ENCODE results near the gene THBS1. TPM values are rescaled to one million over a fixed set of nuclear protein-coding genes. Genes with fewer than 3 reads are reported as not detected.

Gene THBS1
- total RNA-seq, 6 experiments from 2014 or later = 7,606 to 9,130 (median 7,816) TPM

DNA sequence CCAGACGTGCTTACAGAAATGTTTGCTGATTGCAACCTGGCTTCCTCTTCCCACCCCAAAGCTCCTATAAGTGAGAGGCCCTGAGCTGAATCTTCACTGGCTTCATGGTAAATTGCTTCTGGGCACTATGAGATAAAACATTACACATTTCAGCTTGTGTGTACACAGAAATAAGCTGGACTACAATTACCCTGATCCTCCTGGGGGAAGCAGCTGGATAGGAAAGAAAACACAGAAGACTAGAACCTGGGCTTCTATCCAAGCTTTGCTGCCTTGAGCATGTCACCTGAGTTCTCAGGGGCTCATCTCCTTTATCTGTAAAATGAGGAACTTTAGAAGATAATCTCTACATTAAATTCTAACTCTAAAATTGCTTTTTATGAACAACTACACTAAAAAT is 40.3 kb downstream of the THBS1 start:
- TF ChIP-seq CTCF (IDR thresholded peaks at IDR 0.05) = no peak
- Mint-ChIP-seq H3K27me3 (ENCODE audit: insufficient read depth) (no peaks in the 10 kb centered on the region; the same call in 1 of the 2 replicates), H3K36me3 (ENCODE audit: low read depth) (peaks cover 4% of the 10 kb centered on the region; the same call in 1 of the 2 replicates), H3K4me1 (ENCODE audit: low read depth) (peaks cover 49% of the 10 kb centered on the region), H3K4me3 (no peak overlapping the region), H3K27ac (no peak overlapping the region), H3K9me3 (no peaks in the 10 kb centered on the region; the same call in 1 of the 2 replicates)
- DNase-seq = no peak

- Mint-ChIP-seq H3K27me3 (ENCODE audit: insufficient read depth) (no peaks in the 10 kb centered on the region; the same call in 1 of the 2 replicates), H3K4me3 (no peak overlapping the region), H3K4me1 (ENCODE audit: low read depth) (peaks cover 48% of the 10 kb centered on the region), H3K36me3 (ENCODE audit: low read depth) (peaks cover 10% of the 10 kb centered on the region; the same call in 1 of the 2 replicates), H3K27ac (no peak overlapping the region), H3K9me3 (no peaks in the 10 kb centered on the region; the same call in 1 of the 2 replicates)
- no peak for DNase-seq
- TF ChIP-seq CTCF (IDR thresholded peaks at IDR 0.05) = no peak
These were observed 41.1 kb downstream of the THBS1 start for GRCh38 chr15:39621976-39622375.

- DNase-seq = no peak
- Mint-ChIP-seq H3K9me3 (no peaks in the 10 kb centered on the region; the same call in 1 of the 2 replicates), H3K36me3 (ENCODE audit: low read depth) (peaks cover 10% of the 10 kb centered on the region; the same call in 1 of the 2 replicates), H3K4me1 (ENCODE audit: low read depth) (peaks cover 48% of the 10 kb centered on the region), H3K27ac (no peak overlapping the region), H3K4me3 (no peak overlapping the region), H3K27me3 (ENCODE audit: insufficient read depth) (no peaks in the 10 kb centered on the region; the same call in 1 of the 2 replicates)
- TF ChIP-seq CTCF (IDR thresholded peaks at IDR 0.05) = no peak
These were observed 42.0 kb downstream of the THBS1 start for GRCh38 chr15:39622660-39623516.

DNA sequence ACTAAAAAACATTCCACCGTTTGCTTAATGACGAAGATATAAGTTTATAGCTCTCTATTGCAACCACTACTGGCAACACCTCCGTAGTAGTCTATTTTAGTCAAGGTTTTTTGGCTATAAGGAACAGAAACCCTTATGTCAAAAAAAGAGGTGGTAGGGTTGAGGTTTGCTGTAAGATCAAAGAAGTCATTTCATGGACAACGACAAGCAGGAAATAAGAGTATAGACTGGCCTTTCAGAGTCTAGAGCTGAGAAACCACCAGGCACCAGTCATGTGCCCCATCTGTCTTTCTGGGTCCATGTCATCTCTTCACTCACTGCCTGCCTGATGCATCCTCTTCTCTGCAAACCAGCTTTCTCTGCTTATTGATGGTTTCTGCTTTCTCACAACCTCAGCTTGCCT is 42.7 kb downstream of the THBS1 start:
- H3K9me3 Mint-ChIP-seq = no peaks in the 10 kb centered on the region; the same call in 1 of the 2 replicates
- peaks cover 48% of the 10 kb centered on the region for H3K4me1 Mint-ChIP-seq (ENCODE audit: low read depth)
- no peak overlapping the region for H3K4me3 Mint-ChIP-seq
- no peak for DNase-seq
- H3K36me3 Mint-ChIP-seq (ENCODE audit: low read depth) = peaks cover 10% of the 10 kb centered on the region; the same call in 1 of the 2 replicates
- TF ChIP-seq CTCF (IDR thresholded peaks at IDR 0.05) = no peak
- H3K27me3 Mint-ChIP-seq (ENCODE audit: insufficient read depth) = no peaks in the 10 kb centered on the region; the same call in 1 of the 2 replicates
- no peak overlapping the region for H3K27ac Mint-ChIP-seq

DNA sequence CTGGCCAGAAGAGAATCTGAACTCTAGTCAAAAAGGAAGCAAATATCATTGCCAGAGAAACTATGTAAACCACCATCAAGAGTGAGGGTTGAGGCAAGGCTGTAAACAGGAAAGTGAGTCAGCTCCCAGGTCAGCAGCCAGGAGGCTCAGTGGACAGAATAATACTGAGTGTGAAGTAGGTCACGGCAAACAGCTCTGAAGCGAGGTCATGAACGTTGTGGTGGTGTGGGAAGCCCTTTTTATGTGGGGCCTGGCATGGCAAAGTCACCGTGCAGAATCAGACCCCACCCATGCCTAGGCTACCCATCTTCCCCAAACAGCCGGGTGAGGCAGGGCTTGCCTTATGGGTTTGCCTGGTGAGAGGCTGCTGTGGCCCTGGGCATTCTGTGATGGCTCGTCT is 43.9 kb downstream of the THBS1 start:
- TF ChIP-seq CTCF (IDR thresholded peaks at IDR 0.05) = no peak
- H3K27ac Mint-ChIP-seq = peak overlapping the region; percentile 79
- H3K4me1 Mint-ChIP-seq (ENCODE audit: low read depth) = peaks cover 61% of the 10 kb centered on the region
- H3K27me3 Mint-ChIP-seq (ENCODE audit: insufficient read depth) = no peaks in the 10 kb centered on the region; the same call in 1 of the 2 replicates
- no peaks in the 10 kb centered on the region; the same call in 1 of the 2 replicates for H3K9me3 Mint-ChIP-seq
- H3K36me3 Mint-ChIP-seq (ENCODE audit: low read depth) = peaks cover 10% of the 10 kb centered on the region; the same call in 1 of the 2 replicates
- peak overlapping the region; percentile 64 for H3K4me3 Mint-ChIP-seq
- peak; percentile 83 for DNase-seq

Measured in HFFc6 (cell line).